ENCODE measurements around the gene ATXN7L1. TPM values are rescaled to one million over a fixed set of nuclear protein-coding genes. Genes with fewer than 3 reads are reported as not detected.

ATXN7L1 gene
- total RNA-seq, 1 donor from 2014 or later, result 12.6 TPM

DNA sequence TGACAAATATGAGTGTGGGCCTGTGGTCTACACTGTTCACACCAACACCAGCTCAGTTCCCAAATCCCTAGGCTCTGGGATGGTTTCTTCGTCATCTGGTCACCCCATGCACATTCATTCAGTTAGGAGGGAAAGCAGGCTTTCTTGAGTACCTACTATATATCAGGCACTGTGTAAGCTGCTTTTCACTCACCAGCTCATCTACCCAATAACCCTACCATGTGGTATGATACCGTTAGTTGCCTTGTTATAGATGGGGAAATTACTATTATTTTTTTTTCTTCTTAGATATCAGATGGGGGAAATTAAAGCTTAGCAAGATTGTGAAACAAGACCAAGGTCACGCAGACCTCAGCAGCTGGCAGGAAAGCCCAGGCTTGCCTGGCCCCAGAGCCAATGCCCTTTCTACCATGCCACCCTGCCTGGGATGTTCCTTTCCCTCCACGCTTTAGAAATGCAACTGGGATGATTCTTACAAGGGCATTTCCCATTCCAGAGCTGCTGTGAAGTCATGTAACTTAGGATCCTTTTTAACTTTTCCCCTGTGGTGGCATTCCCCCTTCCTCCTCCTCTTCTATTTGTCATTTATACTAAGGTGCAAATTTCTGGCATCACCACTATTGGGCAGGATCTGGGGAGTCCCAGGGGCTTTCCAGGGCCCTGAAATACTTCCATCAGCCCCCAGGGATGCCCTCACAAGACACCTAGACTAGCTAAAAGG lies 202.0 kb downstream of the ATXN7L1 start:
- no peaks in the 10 kb centered on the region for H3K4me1 Mint-ChIP-seq (ENCODE audit: unreplicated experiment)
- H3K36me3 Mint-ChIP-seq (ENCODE audit: unreplicated experiment), result no peaks in the 10 kb centered on the region
- no peak overlapping the region for H3K27ac Mint-ChIP-seq (ENCODE audit: unreplicated experiment)
- DNase-seq (ENCODE audit: extremely low spot score, unreplicated experiment), result no peak
- H3K27me3 Mint-ChIP-seq (ENCODE audit: unreplicated experiment), result no peaks in the 10 kb centered on the region
- H3K9me3 Mint-ChIP-seq (ENCODE audit: unreplicated experiment), result no peaks in the 10 kb centered on the region
- TF ChIP-seq, protein P1, sequence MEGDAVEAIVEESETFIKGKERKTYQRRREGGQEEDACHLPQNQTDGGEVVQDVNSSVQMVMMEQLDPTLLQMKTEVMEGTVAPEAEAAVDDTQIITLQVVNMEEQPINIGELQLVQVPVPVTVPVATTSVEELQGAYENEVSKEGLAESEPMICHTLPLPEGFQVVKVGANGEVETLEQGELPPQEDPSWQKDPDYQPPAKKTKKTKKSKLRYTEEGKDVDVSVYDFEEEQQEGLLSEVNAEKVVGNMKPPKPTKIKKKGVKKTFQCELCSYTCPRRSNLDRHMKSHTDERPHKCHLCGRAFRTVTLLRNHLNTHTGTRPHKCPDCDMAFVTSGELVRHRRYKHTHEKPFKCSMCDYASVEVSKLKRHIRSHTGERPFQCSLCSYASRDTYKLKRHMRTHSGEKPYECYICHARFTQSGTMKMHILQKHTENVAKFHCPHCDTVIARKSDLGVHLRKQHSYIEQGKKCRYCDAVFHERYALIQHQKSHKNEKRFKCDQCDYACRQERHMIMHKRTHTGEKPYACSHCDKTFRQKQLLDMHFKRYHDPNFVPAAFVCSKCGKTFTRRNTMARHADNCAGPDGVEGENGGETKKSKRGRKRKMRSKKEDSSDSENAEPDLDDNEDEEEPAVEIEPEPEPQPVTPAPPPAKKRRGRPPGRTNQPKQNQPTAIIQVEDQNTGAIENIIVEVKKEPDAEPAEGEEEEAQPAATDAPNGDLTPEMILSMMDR (IDR thresholded peaks at IDR 0.05), result no peak
- no peak overlapping the region for H3K4me3 Mint-ChIP-seq (ENCODE audit: unreplicated experiment)

DNA sequence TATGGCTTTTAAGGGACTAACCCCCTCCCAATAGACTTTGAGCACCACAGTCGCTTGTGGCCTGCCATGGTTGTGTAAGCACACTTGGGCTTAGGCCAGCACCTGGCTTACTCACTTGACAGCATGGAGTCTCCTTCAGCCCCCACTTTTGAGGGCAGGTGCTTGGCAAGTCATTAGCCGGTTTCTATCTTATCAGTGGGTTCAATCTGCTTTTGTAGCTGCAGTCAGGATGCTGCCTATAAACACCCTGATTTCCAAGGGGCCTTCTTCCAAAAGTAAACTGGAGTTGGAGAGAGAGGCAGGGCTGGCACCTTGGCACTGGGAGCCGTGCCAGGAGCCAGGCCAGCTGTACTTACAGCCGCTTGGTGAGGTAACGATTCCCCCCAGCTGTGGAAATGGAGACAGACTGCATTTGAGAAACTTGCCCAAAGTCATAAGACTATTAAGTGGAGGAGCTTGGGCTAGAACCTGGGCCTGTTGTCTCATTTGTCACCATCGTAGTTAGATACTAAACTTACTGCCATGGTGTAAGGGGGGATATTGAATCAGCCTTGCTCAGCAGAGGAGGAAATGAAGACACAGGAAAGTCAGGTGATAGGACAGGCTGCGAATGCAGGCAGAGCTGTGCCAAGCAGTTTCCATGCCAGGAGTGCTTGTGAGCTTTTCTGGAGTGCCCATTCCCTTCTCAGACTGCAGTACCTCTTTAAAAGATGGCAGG lies 202.9 kb downstream of the ATXN7L1 start:
- no peaks in the 10 kb centered on the region for H3K36me3 Mint-ChIP-seq (ENCODE audit: unreplicated experiment)
- no peaks in the 10 kb centered on the region for H3K9me3 Mint-ChIP-seq (ENCODE audit: unreplicated experiment)
- no peak overlapping the region for H3K27ac Mint-ChIP-seq (ENCODE audit: unreplicated experiment)
- no peaks in the 10 kb centered on the region for H3K27me3 Mint-ChIP-seq (ENCODE audit: unreplicated experiment)
- no peaks in the 10 kb centered on the region for H3K4me1 Mint-ChIP-seq (ENCODE audit: unreplicated experiment)
- TF ChIP-seq, protein P1 (IDR thresholded peaks at IDR 0.05), result no peak
- DNase-seq (ENCODE audit: extremely low spot score, unreplicated experiment), result no peak
- no peak overlapping the region for H3K4me3 Mint-ChIP-seq (ENCODE audit: unreplicated experiment)

DNA sequence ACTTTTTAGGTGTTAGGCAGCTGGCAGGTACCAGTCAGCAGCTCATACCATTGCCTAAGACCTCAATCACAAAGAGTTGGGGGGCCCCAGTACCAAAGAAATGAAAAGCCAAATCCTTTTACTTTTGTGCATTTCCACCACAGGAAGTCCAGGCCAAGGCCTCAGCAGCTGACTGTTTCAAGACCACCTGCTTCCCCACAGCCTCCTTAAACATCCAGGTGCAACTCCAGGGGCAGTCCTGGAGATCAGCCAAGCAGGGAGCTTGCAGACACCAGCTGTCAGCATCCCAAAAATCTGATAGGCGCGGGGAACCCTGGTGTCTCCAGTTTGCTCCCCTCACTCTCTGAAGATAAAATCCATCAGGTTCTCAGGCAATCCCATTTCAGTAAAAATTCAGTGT lies 203.6 kb downstream of the ATXN7L1 start:
- Mint-ChIP-seq H3K27me3 (ENCODE audit: unreplicated experiment) (no peaks in the 10 kb centered on the region), H3K4me3 (ENCODE audit: unreplicated experiment) (no peak overlapping the region), H3K27ac (ENCODE audit: unreplicated experiment) (no peak overlapping the region), H3K9me3 (ENCODE audit: unreplicated experiment) (no peaks in the 10 kb centered on the region), H3K4me1 (ENCODE audit: unreplicated experiment) (no peaks in the 10 kb centered on the region), H3K36me3 (ENCODE audit: unreplicated experiment) (no peaks in the 10 kb centered on the region)
- no peak for DNase-seq (ENCODE audit: extremely low spot score, unreplicated experiment)
- TF ChIP-seq, protein P1 (IDR thresholded peaks at IDR 0.05), result no peak

DNA sequence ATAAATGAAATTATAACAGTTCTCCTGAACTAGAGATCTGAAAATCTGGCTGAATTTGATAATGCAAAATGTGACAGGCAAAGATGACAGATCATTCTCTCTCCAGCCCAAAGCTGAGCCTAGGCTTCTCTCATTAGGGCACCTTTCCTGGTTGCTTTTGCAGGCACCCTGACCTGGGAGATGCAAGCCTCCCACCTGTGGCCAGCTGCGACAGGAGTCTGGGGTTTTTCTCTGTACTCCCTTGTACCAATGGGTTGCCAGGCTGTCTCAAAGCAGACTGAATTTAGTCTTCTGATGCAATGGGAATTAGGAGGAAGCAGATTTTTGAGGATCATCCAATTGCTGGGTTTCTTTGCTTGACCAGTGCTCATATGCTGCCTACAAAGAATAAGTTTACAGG lies 210.1 kb downstream of the ATXN7L1 start:
- Mint-ChIP-seq H3K9me3 (ENCODE audit: unreplicated experiment) (no peaks in the 10 kb centered on the region), H3K4me3 (ENCODE audit: unreplicated experiment) (no peak overlapping the region), H3K27ac (ENCODE audit: unreplicated experiment) (no peak overlapping the region), H3K36me3 (ENCODE audit: unreplicated experiment) (peaks cover 12% of the 10 kb centered on the region), H3K27me3 (ENCODE audit: unreplicated experiment) (no peaks in the 10 kb centered on the region), H3K4me1 (ENCODE audit: unreplicated experiment) (peaks cover 5% of the 10 kb centered on the region)
- DNase-seq (ENCODE audit: extremely low spot score, unreplicated experiment), result no peak
- TF ChIP-seq, protein P1 (IDR thresholded peaks at IDR 0.05), result no peak

DNA sequence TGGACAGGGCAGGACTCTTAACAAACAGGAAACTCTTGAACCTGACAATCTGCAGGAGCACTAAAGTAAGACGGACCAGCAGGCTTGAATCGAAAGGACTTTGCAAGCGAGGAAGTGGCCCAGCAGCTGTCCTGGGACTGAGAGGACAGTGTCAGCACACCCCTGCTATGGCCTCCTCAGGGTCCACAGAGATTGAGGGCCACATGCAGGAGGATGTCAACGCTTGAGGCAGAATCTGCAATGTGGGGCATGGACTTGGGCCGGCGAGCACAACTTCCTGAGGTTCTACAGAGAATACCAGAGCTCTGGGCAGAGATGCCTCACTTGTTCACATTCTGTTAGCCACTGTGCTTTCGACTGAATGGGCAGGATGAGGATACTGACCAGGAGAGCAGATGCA lies 210.7 kb downstream of the ATXN7L1 start:
- no peaks in the 10 kb centered on the region for H3K27me3 Mint-ChIP-seq (ENCODE audit: unreplicated experiment)
- H3K4me1 Mint-ChIP-seq (ENCODE audit: unreplicated experiment), result peaks cover 5% of the 10 kb centered on the region
- no peak overlapping the region for H3K27ac Mint-ChIP-seq (ENCODE audit: unreplicated experiment)
- no peak for DNase-seq (ENCODE audit: extremely low spot score, unreplicated experiment)
- no peaks in the 10 kb centered on the region for H3K9me3 Mint-ChIP-seq (ENCODE audit: unreplicated experiment)
- TF ChIP-seq, protein P1 (IDR thresholded peaks at IDR 0.05), result no peak
- no peak overlapping the region for H3K4me3 Mint-ChIP-seq (ENCODE audit: unreplicated experiment)
- peaks cover 14% of the 10 kb centered on the region for H3K36me3 Mint-ChIP-seq (ENCODE audit: unreplicated experiment)
